Skin of body (tissue), 2 donors: ENCODE results near the gene ENPP1. TPM values are rescaled to one million over a fixed set of nuclear protein-coding genes. Genes with fewer than 3 reads are reported as not detected.
A peak's percentile ranks its signal among the peaks of the same experiment; 100 is the strongest.
"Not testable (repeated sequence)": the region's sequence is repeated elsewhere in the genome, so short reads cannot be mapped to it uniquely, and the experiment has no call there.

Experiments
- DNase-seq: peaks from one replicate; lab custom pipeline; 2025; lab: John Stamatoyannopoulos, UW
- total RNA-seq: library from RNA; depleted of rRNA; stranded (reverse); fragments of >200 nt; gene quantifications from one replicate; pipeline ENCODE4 v1.2.3, GENCODE V29; 2014

The ENPP1 gene
- total RNA-seq, 1 donor from 2014 or later, result 16.2 TPM

DNA sequence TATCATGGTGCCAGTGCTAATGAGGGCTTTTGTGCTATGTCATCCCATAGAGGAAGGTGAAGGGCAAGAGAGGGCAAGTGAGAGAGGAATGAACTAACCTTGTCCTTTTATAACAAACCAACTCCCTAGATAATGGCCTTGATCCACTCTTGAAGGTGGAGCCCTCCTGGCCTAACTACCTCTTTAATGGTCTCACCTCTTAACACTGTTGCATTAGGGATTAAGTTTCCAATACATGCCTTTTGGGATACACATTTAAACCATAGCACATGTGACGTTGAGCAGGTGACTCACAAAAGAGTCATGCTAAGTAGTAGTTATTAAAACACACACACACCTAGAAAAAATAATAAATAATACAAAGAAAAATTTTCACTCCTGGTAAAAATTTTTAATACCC, 106.4 kb downstream of the ENPP1 start:
- DNase-seq, result no peak

DNA sequence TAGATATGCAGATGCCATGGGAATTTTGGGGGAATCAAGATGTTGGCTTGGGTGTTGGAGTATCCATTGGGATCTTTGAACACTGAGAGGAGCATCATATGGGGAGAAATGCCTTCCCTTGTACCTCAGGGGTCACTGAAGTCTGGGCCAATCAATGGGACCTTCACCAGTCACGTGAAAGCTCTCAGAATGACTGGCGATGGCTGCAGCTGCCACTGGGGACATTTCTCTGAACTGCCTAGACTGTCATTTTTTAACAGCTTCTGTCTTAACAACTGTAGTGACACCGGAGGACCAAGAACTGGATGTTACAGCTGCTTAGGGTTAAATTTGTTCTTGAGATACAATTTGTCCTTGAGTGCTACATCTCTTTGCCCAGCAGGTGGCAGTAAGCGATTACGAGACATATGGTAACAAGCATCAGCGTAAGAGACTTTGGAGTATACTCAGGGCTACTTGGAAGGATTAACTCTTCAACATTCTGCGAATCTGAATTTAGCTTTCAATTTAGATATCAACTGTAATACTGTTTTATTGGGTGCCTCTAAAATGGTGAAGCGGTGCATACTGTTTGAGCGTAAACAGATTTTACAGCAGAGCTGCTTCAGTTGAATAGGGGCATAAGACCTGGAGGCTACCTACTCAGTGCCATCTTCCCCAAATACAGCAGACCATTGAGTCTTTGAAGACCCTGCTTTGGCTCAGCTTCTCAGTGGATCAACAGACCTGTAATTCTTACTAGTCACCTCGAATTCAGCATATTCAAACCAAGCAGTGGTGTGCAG, 107.3 kb downstream of the ENPP1 start:
- DNase-seq, result peak; percentile 70

DNA sequence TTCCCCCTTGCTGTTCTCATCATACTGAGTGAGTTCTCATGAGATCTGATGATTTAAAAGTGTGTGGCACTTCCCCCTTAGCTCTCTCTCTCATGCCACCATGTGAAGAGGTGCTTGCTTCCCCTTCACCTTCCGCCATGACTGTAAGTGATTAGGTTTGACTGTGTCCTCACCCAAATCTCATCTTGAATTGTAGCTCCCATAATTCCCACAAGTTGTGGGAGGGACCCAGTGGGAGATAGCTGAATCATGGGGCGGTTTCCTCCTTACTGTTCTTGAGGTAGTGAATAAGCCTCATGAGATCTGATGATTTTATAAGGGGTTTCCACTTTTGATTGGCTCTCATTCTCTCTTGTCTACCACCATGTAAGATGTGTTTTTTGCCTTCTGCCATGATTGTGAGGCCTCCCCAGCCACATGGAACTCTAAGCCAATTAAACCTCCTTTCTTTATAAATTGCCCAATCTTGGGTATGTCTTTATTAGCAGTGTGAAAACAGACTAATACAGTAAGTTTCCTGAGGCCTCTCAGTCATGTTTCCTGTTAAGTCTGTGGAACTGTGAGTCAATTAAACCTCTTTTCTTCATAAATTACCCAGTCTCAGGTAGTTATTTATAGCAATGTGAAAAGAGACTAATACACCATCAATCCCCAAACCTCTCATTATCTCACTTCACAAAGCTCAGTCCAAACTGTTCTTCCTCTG, 108.4 kb downstream of the ENPP1 start:
- DNase-seq, result not testable (repeated sequence)

DNA sequence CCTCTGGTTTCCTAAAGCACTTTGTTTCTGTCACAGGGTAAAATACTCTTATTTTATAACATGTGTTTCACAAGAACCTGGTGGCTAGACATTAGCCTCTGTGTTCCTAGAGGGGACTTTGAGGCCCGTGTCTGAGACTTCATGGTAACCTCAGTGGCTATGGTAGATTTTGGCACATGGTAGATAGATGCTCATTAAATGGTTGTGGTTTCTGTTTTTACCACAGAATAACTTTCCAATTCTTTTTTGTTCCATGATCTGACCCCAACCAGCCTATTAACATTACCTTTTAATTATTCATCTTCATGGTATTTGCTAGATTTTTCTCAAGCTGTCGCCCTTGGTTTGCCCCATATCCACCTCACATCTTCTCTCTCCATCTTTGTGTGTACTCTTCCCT, 109.0 kb downstream of the ENPP1 start:
- no peak for DNase-seq

DNA sequence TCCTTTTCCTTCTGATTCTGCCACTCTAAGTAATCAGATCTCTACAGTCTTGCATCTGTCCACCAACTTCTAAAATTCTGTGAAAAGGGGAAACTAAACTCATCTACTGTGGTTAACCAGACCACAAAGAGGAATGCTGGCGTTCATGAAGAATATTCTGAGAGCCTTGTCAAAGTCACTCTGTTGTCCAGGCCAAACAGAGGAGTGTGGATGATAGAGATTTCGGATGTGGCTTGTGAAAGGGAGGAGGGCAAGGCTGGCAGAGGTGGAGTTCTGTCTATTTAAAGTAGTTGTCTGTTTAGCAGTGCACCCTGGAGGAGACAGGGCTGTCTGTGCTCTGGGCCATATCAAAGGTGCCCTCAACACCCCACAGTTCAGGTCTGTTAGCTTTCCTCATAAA, 109.5 kb downstream of the ENPP1 start:
- no peak for DNase-seq

DNA sequence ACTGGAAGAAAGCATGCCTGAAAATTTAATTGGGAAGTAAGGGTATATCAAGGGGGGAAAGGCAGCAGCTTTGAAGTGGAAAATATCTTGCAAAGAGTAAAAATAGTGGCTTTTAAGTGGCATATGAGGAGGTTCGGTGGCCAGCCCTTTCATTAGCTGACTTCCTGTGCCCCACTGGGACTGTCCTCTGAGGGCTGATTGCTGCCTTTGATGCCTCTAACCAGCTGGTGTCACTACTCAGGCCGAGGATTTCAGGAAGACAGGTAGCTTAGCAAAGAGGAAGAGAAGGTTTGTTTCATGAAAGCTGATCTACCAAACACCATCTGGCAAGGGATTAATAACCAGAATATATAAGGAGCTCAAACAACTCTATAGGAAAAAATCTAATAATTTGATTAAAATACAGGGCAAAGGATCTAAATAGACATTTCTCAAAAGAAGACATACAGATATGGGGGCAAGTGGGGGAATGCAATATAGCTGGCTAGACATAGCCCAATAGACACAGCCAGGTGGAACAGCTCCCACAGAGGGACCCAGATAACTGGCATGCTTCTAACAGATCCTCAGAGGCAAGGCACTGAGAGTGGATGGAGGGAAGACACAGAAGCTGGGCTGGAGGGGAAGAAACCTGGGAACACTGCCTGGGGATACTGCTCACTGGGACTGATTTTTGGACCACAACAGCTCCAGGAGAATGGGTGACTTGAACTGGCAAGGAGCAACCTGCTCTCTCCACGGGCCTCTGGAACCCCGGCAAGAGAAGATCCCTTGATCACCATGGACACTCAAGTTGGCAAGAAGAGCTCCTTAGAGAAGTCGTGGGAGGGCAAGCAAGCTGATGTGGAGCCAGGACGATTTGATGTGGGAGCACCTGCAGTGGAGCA, 110.2 kb downstream of the ENPP1 start:
- no peak for DNase-seq

DNA sequence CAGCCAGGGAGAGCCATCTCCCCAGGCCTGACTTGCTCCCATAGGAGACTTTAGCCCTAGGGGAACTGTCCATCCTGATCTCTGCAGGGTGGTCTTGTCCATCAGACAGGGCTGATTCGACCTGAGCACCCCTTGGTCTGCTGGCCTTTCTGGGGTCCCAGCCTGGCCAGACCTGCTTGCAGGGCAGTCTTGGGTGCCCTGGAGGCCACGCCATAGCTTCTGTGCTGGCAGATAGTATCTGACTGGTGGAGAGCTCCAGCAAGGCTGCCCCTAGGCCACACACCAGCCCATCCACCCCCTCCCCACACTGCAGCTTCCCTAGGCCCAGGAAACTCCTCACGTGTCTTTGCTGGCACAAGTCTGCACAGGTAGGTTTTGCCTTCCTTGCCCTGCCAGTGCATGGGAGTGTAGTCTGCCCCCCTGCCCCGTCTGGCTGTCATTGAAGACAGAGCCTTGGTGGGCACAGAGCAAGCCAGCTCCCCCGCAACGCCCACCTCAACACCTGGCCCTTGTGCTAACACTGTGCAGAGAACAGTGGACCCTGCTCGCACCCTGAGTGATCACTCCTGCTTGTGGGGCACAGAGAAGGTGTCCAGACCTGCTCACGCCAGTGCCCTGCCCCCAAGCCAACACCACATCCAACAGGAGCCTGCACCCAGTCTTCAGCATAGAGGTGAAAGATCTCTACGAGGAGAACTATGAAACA, 111.0 kb downstream of the ENPP1 start:
- no peak for DNase-seq

DNA sequence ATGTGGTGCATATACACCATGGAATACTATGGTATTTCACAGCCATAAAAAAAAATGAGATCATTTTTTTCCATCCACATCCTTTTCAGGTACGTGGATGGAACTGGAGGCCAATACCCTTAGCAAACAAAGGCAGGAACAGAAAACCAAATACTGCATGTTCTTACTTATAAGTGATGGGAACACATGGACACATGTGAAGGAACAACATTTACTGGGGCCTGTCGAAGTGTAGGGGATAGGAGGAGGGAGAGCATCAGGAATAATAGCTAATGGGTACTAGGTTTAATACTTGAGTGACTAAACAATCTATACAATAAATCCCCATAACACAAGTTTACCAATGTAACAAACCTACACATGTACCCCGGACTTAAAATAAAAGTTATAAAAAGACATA, 112.8 kb downstream of the ENPP1 start:
- no peak for DNase-seq

DNA sequence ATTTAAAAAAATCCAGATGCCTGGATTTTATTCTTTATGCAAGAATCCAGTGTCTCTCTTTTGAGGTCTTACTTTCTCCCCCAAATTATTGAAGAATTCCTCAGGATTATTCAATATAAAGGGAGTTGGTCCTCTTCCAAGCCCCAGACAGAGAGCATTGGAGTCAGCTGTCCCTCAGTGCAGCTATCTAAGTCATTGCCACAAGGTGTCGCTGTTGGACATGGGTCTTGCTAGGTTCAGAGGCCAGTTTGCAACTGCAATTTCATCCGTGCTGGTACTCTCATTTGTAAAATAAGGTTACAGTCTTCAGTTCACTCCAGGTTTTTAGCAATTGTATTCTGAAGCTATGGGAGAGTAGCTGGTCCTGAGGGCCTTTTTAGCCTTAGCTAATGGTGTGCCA, 115.5 kb downstream of the ENPP1 start:
- no peak for DNase-seq

DNA sequence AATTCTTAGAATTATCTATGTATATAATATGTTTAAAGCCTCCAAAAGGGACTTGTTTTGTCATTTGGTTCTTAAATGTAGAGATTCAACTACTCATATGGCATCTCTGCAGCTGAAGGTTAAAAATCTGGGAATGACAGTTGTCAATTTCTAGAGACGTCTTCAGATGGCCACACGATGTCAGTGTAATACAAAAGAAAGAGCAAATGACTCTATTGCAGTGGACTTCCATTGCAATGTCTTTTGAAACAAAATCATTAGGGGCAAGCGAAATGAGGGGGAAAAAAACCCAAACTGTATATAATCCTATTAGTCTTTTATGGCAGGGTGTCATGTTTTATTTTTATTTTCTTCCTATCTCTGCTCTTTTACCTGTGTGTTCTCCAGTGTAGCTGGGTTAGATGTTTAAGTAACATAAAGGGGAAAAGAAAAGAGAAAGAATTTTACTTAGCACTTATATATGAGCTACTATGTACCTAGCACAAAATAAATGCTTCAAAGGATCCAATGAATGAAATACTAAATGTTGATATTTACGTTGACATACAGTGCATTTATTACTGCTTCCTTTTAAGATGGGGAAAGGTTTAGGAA, 117.2 kb downstream of the ENPP1 start:
- peak; percentile 15 for DNase-seq

DNA sequence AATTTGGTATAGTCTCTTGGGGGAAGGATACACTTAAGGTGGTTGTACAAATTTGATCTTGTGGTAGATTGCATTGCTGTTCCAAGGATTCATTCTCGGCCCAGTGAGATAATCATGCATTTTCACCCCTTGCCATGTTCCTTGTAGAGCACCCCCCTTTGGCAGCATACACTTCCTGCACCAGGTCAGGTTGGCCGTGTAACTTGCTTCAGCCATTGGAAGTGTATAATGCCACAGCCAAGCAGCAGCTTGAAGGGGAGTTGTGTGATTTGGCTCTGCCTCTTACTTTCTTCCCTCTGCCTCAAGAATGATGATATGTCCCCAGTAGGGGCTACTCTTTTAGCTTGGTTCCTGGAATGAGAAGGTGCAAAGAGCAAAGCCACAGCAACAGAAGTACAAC, 121.4 kb downstream of the ENPP1 start:
- no peak for DNase-seq

DNA sequence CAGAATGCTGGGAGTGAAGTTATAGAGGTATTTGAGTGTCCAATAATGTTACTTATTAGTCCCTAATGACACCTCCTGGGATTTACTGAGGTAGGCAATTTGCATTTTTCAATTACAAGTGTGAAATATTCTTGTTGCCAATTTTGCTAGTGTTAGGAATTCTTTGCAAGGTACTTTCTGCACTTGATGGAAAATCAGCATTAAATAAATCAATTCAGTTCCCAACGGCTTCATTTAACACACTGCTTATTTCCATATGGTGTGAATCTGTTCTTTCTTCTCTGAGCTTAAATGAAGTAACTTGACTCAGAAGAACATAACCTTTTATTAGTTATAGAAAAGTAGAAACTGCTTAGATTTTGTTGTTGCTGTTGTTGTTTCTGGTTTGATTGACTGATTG, 122.2 kb downstream of the ENPP1 start:
- peak; percentile 38 for DNase-seq

DNA sequence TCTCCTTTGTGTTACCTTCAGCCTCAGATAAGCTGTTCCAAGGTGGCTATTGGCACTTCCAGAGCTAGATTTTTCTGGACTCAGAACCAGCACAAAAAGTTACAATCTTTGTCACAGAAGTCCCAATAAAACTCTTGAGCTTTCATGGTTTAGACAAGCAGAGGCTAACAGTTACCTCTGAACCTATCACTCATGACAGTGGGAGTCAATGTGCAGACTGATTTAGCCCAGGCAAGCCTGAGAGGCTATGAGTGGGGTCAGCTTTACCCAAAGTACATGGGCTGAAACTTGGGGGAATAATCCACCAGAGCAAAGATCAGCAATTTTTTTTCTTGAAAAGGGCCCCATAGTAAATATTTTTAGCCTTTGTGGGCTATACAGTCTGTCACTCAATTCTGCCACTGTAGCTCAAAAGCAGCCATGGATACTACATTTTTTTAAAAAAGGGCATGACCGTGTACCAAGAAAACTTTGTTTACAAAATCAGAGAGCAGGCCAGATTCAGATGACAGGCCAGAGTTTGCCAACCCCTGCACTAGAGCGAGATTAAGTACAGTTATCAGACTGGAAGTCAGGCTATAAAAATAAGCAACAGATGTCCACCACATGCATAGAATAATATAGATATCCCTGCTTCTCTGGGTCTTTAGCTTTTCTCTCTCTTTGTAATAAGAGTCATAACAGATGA, 123.4 kb downstream of the ENPP1 start:
- peak; percentile 64 for DNase-seq

DNA sequence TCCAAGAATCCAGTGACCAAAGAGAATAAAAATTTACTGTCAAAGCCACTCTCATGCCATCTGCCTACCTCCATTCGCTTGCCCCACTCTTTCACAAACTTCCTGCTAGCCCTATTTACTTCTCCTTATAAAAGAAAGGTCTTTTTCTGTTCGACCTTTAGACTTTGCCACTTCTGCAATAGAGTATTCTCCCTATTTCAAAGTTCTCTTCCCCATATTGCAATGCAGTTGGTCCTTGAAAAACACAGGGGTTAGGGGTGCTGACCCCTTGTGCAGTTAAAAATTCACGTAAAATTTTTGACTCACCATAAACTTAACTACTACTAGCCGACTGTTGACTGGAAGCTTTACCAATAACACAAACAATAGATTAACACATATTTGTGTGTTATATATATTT, 128.3 kb downstream of the ENPP1 start:
- no peak for DNase-seq

DNA sequence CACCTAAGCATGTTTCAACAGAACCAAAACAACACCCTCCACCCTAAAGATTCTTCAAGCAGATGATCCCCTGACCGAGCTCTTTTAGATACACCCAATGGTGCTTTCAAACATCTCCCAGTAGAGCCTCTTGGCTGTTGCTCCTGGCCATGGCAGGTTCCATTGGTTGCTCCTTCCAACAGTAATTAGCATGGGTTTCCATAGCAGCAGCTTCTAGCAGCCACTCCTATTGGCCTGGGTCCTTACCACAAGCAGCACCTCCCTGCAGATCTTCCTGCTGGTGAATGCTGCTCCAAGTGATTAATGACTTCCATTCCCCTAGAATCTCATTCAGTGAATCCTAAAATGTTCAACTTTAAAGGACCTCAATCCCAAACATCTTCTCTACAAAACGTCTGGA, 129.4 kb downstream of the ENPP1 start:
- DNase-seq, result peak; percentile 65

DNA sequence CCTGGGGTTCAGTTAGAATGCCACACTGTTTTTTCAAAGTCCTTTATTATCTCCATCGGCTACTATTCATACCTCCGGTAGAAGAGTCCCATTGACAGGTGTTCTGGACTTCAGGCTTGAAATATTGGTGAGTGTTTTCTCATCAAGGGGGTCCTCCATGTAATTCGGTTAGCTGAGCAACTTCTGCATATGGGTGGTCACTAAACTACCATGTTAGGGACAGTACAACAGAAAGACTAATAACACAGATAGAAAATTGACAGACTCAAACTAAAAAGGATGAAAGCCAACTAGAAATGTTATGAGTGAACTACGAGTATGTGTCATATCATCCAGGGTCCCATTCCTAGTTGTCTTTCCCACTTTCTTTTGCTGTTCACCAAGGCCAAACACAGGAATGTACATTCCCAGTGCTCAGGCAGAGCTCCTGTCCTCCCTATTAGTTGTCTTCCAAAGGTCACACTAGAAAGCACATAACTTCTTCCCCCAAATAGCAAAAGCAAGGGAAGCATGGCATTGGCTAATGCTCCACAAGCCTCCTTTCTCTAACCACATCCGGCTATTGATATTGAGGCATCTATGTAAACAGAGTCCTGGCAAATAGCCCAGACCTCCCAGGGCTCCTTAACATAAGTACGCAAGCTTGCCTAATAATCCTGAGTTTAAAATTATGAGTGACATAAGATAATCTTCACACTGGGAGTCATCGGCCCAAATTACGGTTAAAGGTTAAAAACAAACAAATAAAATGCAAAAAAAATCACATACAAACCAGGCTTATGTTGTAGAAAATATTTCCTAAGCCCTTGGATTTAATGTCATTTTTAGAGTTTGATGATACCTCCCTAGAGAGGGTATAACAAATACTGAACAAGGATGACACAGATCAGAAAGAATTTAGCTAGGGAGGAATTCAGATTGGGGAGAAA, 130.1 kb downstream of the ENPP1 start:
- DNase-seq, result peak; percentile 75
